Measurements from ENCODE around the gene CLCA2. TPM values are rescaled to one million over a fixed set of nuclear protein-coding genes. Genes with fewer than 3 reads are reported as not detected.

Gene CLCA2
- total and polyA plus RNA-seq, 2 experiments from 2014 or later: not detected

- Mint-ChIP-seq H3K36me3 (ENCODE audit: low read depth) (peaks cover 6% of the 10 kb centered on the region; the same call in 1 of the 3 replicates), H3K27ac (no peak overlapping the region), H3K9me3 (no peaks in the 10 kb centered on the region), H3K27me3 (ENCODE audit: insufficient read depth, low read depth, poor library complexity) (no peaks in the 10 kb centered on the region), H3K4me1 (no peaks in the 10 kb centered on the region; the same call in 2 of the 3 replicates), H3K4me3 (no peak overlapping the region)
- DNase-seq (ENCODE audit: low spot score) (no peak), ATAC-seq (no peak)
- H4K20me1 ChIP-seq (replicated peaks; ENCODE audit: insufficient read depth): no peaks in the 10 kb centered on the region
- no peak overlapping the region for H2AFZ ChIP-seq
- TF ChIP-seq ZNF114 (CRISPR knock-in tag; IDR thresholded peaks at IDR 0.05): no peak
- TF ChIP-seq REST (IDR thresholded peaks at IDR 0.05; ENCODE audit: unreplicated experiment): no peak
- TF ChIP-seq ETS1 (IDR thresholded peaks at IDR 0.05): no peak
- no peaks in the 10 kb centered on the region for H3K9me2 ChIP-seq (ENCODE audit: insufficient read depth)
- H3K36me3 ChIP-seq (ENCODE audit: insufficient read depth): no peaks in the 10 kb centered on the region
- H3K79me2 ChIP-seq (replicated peaks; ENCODE audit: insufficient read depth): peaks cover 60% of the 10 kb centered on the region
- H3K4me3 ChIP-seq: no peak overlapping the region
- no peaks in the 10 kb centered on the region for H3K27me3 ChIP-seq (ENCODE audit: insufficient read depth)
- no peaks in the 10 kb centered on the region; the same call in 1 of the 2 replicates for H3K4me1 ChIP-seq (ENCODE audit: insufficient read depth)
- H3K4me2 ChIP-seq: no peak overlapping the region
- H3F3A ChIP-seq (replicated peaks; ENCODE audit: low read depth): no peaks in the 10 kb centered on the region
- no peak overlapping the region for H3K27ac ChIP-seq (ENCODE audit: low read depth)
Measured at GRCh38 chr1:86387916-86388627, 35.9 kb upstream of the CLCA2 start.

GRCh38 chr1:86388777-86389176 lies 35.2 kb upstream of the CLCA2 start:
- H3K9me3 Mint-ChIP-seq: no peaks in the 10 kb centered on the region
- Histone ChIP-seq H4K20me1 (replicated peaks; ENCODE audit: insufficient read depth) (no peaks in the 10 kb centered on the region), H3K4me1 (ENCODE audit: insufficient read depth) (no peaks in the 10 kb centered on the region; the same call in 1 of the 2 replicates), H3K27me3 (ENCODE audit: insufficient read depth) (no peaks in the 10 kb centered on the region), H3K79me2 (replicated peaks; ENCODE audit: insufficient read depth) (peaks cover 67% of the 10 kb centered on the region), H3K4me3 (no peak overlapping the region), H3F3A (replicated peaks; ENCODE audit: low read depth) (no peaks in the 10 kb centered on the region), H3K36me3 (ENCODE audit: insufficient read depth) (no peaks in the 10 kb centered on the region), H3K4me2 (no peak overlapping the region), H3K9me2 (ENCODE audit: insufficient read depth) (no peaks in the 10 kb centered on the region), H2AFZ (no peak overlapping the region), H3K27ac (ENCODE audit: low read depth) (no peak overlapping the region)
- H3K27me3 Mint-ChIP-seq (ENCODE audit: insufficient read depth, low read depth, poor library complexity): no peaks in the 10 kb centered on the region
- H3K4me3 Mint-ChIP-seq: no peak overlapping the region
- H3K36me3 Mint-ChIP-seq (ENCODE audit: low read depth): peaks cover 6% of the 10 kb centered on the region; the same call in 1 of the 3 replicates
- no peaks in the 10 kb centered on the region; the same call in 2 of the 3 replicates for H3K4me1 Mint-ChIP-seq
- DNase-seq (ENCODE audit: low spot score) (no peak), ATAC-seq (no peak)
- TF ChIP-seq JUNB (IDR thresholded peaks at IDR 0.05; ENCODE audit: unreplicated experiment): no peak
- no peak for TF ChIP-seq ETS1 (IDR thresholded peaks at IDR 0.05)
- no peak for TF ChIP-seq NANOG (IDR thresholded peaks at IDR 0.05; ENCODE audit: borderline replicate concordance)
- no peak for TF ChIP-seq ZNF114 (CRISPR knock-in tag; IDR thresholded peaks at IDR 0.05)
- TF ChIP-seq REST (IDR thresholded peaks at IDR 0.05; ENCODE audit: unreplicated experiment): no peak
- H3K27ac Mint-ChIP-seq: no peak overlapping the region

Measured in GM23338 (cell line).